GM18858 (cell line): ENCODE results near the gene MTMR11.
A peak's percentile ranks its signal among the peaks of the same experiment; 100 is the strongest.
"Not testable (repeated sequence)": the region's sequence is repeated elsewhere in the genome, so short reads cannot be mapped to it uniquely, and the experiment has no call there.

Experiments
- ATAC-seq: cut with Tn5 transposase; IDR thresholded peaks from one replicate; pipeline ENCODE4 v1.9.1; 2021; ENCODE audit not compliant: unreplicated experiment

The MTMR11 gene

DNA sequence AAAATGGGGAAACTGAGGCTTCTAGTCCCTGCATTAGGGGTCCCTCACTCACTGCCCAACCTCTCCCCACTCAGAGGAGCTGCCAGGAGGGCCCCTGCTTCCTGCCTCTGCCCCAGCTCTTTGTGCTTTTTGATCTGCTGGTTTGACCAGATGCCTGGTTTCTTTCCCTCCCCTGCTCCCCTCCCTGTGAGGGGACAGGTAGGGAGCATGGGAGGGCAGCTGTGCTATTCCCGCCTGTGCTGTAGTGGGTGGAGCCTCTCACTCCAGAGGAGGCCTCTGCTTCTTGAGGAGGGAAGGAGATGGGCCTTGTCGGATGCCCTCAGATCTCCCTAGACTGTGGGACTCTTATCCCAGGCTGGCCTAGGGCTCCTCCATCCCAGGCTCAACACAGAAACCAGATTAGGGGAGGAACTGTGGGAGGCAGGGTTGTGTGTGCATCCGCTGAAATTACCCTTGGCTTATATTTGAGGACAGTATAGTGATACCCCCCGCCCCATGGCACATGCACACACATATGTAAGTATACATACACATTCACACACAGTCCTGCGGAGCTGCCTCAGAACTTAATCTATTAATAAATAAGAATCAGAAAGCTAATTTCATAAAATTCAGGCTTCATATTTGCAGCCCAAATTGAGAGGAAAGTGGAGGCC, 32.7 kb downstream of the MTMR11 start:
- no peak for ATAC-seq

DNA sequence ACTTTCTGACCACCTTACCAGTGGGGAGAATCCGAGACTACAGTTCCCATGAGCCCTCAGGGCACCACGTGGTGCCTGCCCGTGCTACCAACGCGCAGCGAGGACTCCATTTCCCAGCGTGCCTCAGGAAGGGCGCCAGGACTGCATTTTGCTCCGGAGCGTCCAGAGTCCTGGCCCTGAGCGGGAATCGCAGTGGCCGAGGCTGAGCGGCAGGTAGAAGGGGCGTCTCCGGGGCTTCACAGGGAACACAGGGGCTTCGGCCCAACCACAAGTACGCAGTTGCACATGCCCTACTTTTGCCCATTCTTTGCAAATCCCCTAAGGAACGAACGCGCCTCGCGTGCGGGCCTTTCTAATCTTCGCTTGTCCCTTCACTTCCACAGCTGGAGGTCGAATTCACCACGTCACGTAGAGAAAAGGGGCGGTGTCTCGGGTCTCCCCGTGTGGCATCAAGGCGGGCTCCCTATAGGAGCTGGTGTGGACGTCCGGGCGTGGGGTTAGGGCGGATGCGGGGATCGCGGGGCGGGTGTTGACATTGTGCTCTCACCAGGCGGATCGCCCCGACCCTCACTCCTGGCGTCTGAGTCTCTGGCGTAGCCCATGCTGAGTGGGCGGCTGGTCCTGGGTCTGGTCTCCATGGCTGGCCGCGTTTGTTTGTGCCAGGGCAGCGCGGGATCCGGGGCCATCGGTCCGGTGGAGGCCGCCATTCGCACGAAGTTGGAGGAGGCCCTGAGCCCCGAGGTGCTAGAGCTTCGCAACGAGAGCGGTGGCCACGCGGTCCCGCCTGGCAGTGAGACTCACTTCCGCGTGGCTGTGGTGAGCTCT, 37.0 kb downstream of the MTMR11 start, which contains the start of gene BOLA1:
BOLA1 (plus strand) TSS at position 109 of the 825 bp plus-strand sequence; CDS start at position 601, 492 bp downstream.
- ATAC-seq: peak; percentile 73

DNA sequence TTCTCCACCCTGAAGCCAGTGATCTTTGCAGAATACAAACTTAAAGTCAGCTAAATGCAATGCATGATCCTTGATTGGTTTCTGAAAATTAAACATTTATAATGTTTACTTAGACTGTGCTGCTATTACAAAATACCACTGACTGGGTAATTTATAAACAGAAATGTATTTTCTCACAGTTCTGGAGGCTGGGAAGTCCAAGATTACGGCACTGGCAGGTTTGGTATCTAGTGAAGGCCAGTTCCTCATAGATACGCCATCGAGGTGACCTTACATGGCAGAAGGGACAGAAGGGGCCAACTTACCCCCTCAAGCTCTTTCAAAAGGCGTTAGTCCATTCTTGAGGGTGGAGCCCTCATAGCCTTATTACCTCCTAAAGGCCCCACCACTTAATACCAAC, 40.1 kb downstream of the MTMR11 start:
- ATAC-seq: no peak

DNA sequence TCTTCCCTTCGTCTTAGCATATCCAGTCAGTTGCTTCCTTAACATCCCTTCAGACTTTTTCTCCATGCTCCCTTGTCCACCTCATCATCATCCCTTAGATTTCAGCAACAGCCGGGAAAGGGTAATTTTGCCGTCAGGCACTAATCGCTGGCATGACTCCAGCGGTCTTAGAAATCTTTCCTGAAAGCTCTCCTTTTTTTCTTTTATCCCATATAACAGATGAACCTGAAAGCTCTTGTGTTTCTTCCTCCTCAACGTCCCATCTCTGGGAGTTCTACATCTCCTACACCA, 47.7 kb downstream of the MTMR11 start:
- no peak for ATAC-seq

DNA sequence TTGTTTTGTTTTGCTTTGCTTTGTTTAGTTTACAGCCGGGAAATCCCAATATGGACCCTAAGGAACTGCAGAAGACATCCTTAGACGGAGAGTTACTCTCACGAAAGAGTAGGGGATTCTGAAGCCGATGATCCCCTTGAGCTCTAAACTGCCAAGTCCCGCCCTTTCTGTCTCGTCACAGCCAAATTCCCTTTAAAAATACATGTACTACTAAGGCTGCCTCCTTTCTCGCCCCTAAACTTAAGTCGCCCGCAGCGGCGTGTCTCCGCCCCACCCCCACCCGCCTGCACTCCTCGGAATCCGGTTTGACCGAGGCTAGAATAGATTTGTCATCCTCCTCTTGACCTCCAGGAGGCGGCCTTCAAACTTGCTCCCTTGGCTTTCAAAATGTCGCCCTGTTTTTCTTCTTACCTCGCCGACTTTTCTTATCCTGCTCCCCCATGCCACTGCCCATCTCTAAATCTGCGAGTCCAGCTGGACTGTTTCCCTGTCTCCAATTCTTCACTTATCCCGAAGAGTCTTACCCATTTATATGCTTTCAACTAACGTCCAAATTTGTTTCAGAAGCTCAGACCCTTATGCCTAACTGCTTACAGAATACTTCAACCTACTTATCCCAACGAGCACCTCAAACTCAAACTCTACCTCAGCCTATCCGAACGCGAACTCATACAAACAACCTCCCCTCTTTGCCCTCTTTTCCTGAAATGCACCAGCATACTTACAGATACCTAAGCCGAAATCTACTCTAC, 48.3 kb downstream of the MTMR11 start:
- no peak for ATAC-seq

DNA sequence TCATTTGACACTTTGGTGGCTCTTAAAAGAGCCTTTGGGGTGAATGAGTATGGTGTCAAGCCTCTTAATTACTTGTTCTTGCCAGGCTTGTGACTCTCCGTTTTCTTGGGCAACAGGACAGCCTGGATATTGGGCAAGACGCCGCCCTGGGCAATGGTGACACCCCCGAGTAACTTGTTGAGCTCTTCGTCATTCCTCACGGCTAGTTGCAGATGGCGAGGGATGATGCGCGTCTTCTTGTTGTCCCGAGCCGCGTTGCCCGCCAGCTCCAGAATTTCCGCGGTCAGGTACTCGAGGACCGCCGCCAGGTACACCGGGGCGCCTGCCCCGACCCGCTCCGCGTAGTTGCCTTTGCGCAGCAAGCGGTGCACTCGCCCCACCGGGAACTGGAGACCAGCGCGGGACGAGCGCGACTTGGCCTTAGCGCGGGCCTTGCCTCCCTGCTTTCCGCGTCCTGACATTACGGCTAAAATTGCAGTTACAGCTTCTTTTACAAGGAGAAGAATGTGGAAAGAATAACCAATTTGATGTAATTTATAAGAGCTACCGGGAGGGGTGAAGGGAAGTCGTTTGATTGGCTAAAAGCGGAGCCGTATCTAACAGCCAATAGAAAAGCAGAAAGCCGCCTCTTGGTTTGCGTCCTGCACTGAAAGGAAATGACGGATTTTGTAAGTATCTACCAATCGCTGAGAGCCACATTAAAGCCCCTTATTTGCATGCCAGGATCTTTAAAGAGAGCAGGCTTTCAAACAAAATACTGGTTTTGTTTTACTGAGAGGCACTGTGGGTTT, 49.0 kb downstream of the MTMR11 start:
- peak; percentile 35 for ATAC-seq

DNA sequence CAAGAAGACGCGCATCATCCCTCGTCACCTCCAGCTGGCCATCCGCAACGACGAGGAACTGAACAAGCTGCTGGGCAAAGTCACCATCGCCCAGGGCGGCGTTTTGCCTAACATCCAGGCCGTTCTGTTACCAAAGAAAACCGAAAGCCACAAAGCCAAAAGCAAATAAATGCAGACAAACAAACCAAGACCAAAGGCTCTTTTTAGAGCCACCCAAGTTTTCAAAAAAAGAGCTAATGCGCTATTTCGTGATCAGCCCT, 49.6 kb downstream of the MTMR11 start:
- ATAC-seq: not testable (repeated sequence)

DNA sequence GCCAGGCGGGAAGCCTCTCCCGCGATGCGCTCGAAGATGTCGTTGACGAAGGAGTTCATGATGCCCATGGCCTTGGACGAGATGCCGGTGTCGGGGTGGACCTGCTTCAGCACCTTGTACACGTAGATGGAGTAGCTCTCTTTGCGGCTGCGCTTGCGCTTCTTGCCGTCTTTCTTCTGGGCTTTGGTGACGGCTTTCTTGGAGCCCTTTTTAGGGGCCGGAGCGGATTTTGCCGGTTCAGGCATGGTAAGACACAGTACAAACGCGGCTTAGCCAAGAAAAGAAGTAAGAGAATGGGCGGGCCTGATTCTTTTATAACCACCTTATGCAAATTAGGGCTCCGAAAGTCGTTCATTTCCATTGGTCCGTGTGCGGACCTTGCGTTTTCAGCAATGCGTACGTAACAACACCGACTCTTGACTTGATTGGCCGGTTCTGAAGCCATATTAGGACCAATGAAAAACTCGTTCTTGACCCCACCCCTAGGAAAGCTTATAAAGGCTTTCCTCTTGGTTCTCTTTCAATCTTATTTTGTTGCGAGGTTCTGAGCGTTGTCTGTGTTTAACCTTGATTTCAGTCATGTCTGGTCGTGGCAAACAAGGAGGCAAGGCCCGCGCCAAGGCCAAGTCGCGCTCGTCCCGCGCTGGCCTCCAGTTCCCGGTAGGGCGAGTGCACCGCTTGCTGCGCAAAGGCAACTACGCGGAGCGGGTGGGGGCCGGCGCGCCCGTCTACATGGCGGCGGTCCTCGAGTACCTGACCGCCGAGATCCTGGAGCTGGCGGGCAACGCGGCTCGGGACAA, 50.1 kb downstream of the MTMR11 start:
- peak; percentile 49 for ATAC-seq

DNA sequence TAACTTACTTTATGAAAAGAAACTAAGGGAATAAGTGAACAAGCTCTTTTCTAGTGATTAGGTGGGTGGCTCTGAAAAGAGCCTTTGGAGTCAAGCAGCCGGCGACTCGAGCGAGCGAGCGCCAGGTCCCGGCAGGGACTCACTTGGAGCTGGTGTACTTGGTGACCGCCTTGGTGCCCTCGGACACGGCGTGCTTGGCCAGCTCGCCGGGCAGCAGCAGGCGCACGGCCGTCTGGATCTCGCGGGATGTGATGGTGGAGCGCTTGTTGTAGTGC, 50.6 kb downstream of the MTMR11 start:
- ATAC-seq: not testable (repeated sequence)

DNA sequence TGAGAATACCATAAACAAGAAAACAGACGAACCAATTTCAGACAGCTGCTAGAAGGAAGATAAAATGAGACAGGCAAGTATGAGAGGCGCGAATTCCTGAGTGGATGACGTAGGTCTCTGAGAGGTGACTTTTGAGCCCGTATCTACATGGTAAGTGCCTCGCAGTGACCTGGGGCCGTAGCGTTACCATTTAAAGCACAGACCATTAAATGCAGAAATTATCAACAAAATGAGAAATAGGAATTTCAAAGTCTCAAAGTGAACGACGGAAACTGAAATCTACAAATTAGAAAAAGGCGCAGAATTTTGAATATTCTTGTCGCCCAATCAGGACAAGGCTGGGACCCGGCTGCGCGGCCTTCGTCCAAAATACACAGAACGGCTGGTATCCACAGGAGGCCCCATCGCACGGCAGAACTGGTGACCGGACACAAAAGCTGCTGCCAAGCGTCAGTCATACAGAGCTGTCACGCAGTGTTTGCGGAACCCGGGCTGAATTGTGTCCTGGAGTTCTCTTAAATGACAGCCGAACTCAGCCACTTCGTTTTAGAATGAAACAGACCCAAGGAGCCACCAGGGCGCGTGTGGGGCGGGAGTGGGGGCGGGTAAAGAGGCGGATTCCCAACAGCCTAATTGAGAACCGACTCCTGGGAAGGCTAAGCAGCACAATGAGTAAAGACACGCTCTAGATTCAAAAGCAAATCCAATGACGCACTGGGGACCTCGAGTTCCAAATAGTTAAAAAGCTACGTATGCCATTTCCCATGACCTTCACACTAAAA, 51.1 kb downstream of the MTMR11 start:
- no peak for ATAC-seq

DNA sequence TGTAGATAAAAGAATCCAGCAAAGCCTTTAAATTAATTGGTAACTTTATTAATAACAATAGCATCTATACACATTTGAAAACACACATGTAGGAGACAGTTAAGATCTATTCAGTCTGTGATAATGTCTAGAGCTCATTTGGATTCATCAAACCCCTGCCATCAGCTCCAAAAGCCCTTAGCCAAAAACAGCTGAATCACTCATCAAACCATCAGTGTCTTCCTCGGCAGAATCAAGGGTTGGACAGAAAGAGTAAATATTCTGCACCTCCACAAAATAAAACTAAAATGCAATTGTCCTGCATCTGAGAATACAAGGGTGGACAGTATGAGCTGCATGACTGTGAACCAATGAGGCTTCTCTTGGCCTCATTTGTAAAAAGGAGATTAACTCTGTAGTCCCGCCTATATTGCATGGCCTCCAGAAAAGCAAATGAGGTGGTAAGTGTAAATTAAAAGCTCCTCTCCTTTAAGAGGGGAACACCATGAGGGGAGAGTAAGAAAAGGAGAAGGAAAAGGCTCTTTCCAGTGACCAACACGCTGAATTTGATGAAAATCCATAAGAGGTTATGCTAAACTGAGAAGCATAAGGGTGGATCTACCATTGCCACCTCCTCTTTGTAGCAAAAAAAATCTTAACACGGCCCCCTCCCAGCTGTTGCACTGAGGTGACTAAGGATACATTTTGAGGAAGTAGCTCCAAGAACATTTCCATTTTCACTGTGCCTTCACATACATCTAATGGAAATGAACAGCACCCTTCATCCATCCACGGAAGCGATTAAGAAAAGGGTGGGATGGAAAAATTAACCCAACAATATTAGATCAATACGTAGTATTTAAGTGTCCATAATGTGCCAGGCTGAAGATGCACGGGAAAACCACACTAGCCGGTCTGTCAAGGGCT, 52.0 kb downstream of the MTMR11 start:
- no peak for ATAC-seq

DNA sequence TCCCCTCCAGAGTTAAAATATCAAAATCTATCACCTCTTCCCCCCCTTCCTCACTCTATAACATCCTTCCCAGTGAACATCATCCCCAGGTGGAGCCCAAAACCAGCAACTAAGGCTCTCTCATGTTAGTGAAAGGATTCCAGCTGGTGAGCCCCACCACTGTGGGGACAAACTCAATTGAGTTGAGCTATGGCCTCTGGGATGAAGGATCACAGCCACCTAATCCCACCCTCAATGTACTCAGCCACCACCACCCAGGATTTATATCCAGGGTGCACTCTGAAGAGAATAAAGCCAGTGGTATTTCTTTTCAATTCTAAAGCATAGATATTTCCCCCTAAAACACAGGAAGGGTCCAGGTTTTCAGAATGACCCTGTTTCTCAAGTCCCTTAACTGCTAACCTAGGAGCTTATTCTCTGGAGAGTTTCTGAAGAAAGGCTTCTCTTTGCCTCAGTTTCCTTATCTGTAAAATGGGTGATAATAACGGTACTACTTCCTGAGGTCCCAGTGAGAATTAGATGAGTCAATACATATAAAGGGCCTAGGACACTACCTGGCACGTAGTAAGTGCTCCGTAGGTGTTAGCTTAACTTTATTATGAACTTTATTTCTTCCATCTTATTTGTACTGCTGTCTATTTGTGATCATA, 53.0 kb downstream of the MTMR11 start:
- ATAC-seq: no peak

DNA sequence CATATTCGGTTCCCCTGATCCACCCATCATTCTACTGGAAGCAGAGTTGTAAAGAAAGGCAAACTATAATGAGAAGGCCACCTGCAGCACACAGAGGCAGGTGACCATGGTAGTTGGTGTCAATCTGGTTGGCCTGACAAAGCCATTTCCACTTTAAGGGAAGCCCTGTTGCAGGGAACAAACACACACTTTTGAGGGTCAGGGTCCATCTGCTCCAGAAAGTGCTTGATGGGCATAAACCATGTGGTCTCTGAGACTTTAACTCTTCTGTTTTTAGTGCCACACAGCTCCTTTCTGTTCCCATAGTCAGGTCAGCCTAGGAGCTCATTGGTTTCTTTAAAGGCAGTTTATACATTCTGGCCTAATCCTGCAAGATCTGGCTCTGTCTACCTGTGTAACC, 54.8 kb downstream of the MTMR11 start:
- no peak for ATAC-seq

DNA sequence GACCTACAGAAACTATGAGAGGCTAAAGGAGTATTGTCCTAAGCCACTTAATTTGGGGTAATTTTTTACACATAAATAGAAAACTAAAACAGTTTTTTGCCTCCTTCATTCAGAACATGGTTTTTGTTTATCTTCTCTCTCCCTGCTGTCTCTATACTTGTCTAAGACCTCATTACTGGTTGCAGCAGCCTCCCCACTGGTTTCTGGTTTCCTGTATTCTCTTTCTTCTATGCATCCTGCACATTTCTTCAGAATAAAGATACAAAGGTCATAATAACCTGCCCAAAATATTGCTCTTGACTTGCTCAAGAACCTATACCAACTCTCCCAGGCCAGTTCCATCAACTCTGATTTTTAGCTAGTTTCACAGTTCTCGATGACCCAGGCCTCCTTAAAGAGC, 57.1 kb downstream of the MTMR11 start:
- ATAC-seq: no peak
